ENCODE data around the gene EXOC6B.

The EXOC6B gene

GRCh38 chr2:72837171-72837570, 11.3 kb upstream of the EXOC6B start:
- no peak overlapping the region for H2BK15ac ChIP-seq (ENCODE audit: low read length)
- H3K79me1 ChIP-seq (ENCODE audit: low read depth, low read length), result no peaks in the 10 kb centered on the region
- H2BK120ac ChIP-seq (ENCODE audit: low read depth, low read length), result no peak overlapping the region
- H4K8ac ChIP-seq (ENCODE audit: low read depth, low read length), result no peak overlapping the region
- no peak overlapping the region for H2AK5ac ChIP-seq (ENCODE audit: low read depth, low read length)
- H3K27me3 ChIP-seq (ENCODE audit: control insufficient read depth in 3 of 3, insufficient read depth in 3 of 3, low read depth in 1 of 3, low read length in 3 of 3), result peaks cover 0 to 12% (median 0%) of the 10 kb centered on the region in 3 experiments
- no peak overlapping the region for H3K27ac ChIP-seq (replicated peaks; ENCODE audit: low read length)
- H3K4ac ChIP-seq (ENCODE audit: low read length), result no peak overlapping the region
- H3K36me3 ChIP-seq (replicated peaks in 1 of 2; ENCODE audit: control insufficient read depth in 2 of 2, insufficient read depth in 2 of 2, low read length in 2 of 2), result no peaks in the 10 kb centered on the region
- H3K4me1 ChIP-seq (ENCODE audit: control insufficient read depth in 2 of 2, insufficient read depth in 1 of 2, low read depth in 1 of 2, low read length in 2 of 2), result no peaks in the 10 kb centered on the region
- no peak overlapping the region for H3K18ac ChIP-seq (ENCODE audit: low read length)
- H2BK12ac ChIP-seq (ENCODE audit: low read length), result no peak overlapping the region
- H3K4me2 ChIP-seq (ENCODE audit: insufficient read depth, low read length, poor library complexity, severe bottlenecking), result no peak overlapping the region
- no peak for DNase-seq (ENCODE audit: low spot score)
- no peak overlapping the region for H3K9ac ChIP-seq (ENCODE audit: low read depth, low read length, poor library complexity)
- no peak overlapping the region for H3K23ac ChIP-seq (ENCODE audit: low read depth, low read length, poor library complexity)
- H3K9me3 ChIP-seq (replicated peaks in 1 of 2; ENCODE audit: control insufficient read depth in 2 of 2, insufficient read depth in 1 of 2, low read depth in 1 of 2, low read length in 2 of 2), result no peaks in the 10 kb centered on the region
- H3K4me3 ChIP-seq (ENCODE audit: low read length in 2 of 2), result no peak overlapping the region
- no peak overlapping the region for H2BK5ac ChIP-seq (ENCODE audit: low read length)
- no CpG with 5 or more reads among the region's 4 CpGs for WGBS, 2 donors (ENCODE audit: extremely low coverage in 2 of 2, insufficient read length in 2 of 2, insufficient replicate concordance in 1 of 2)
- H4K91ac ChIP-seq (ENCODE audit: low read depth, low read length, poor library complexity), result no peak overlapping the region
- H3K14ac ChIP-seq (ENCODE audit: low read length), result no peak overlapping the region
- no peak overlapping the region for H2AFZ ChIP-seq (ENCODE audit: low read length)

- Histone ChIP-seq H2BK120ac (ENCODE audit: low read depth, low read length) (no peak overlapping the region), H3K4me1 (ENCODE audit: control insufficient read depth in 2 of 2, insufficient read depth in 1 of 2, low read depth in 1 of 2, low read length in 2 of 2) (no peaks in the 10 kb centered on the region), H3K4me2 (ENCODE audit: insufficient read depth, low read length, poor library complexity, severe bottlenecking) (no peak overlapping the region), H2BK5ac (ENCODE audit: low read length) (no peak overlapping the region), H3K18ac (ENCODE audit: low read length) (no peak overlapping the region), H3K79me1 (ENCODE audit: low read depth, low read length) (no peaks in the 10 kb centered on the region), H3K9me3 (replicated peaks in 1 of 2; ENCODE audit: control insufficient read depth in 2 of 2, insufficient read depth in 1 of 2, low read depth in 1 of 2, low read length in 2 of 2) (no peaks in the 10 kb centered on the region), H3K9ac (ENCODE audit: low read depth, low read length, poor library complexity) (no peak overlapping the region), H2BK12ac (ENCODE audit: low read length) (no peak overlapping the region), H3K4ac (ENCODE audit: low read length) (no peak overlapping the region), H2AK5ac (ENCODE audit: low read depth, low read length) (no peak overlapping the region), H3K23ac (ENCODE audit: low read depth, low read length, poor library complexity) (no peak overlapping the region), H3K4me3 (ENCODE audit: low read length in 2 of 2) (no peak overlapping the region), H4K8ac (ENCODE audit: low read depth, low read length) (no peak overlapping the region), H3K27me3 (ENCODE audit: control insufficient read depth in 3 of 3, insufficient read depth in 3 of 3, low read depth in 1 of 3, low read length in 3 of 3) (peaks cover 0 to 17% (median 0%) of the 10 kb centered on the region in 3 experiments), H3K27ac (replicated peaks; ENCODE audit: low read length) (no peak overlapping the region), H4K91ac (ENCODE audit: low read depth, low read length, poor library complexity) (no peak overlapping the region), H2AFZ (ENCODE audit: low read length) (no peak overlapping the region), H2BK15ac (ENCODE audit: low read length) (no peak overlapping the region), H3K14ac (ENCODE audit: low read length) (no peak overlapping the region), H3K36me3 (replicated peaks in 1 of 2; ENCODE audit: control insufficient read depth in 2 of 2, insufficient read depth in 2 of 2, low read length in 2 of 2) (no peaks in the 10 kb centered on the region)
- no CpG with 5 or more reads among the region's 1 CpG for WGBS, 2 donors (ENCODE audit: extremely low coverage in 2 of 2, insufficient read length in 2 of 2, insufficient replicate concordance in 1 of 2)
- DNase-seq (ENCODE audit: low spot score), result no peak
Observed at GRCh38 chr2:72835403-72835802, 9.6 kb upstream of the EXOC6B start.

- Histone ChIP-seq H3K4me3 (ENCODE audit: low read length in 2 of 2) (no peak overlapping the region), H3K79me1 (ENCODE audit: low read depth, low read length) (no peaks in the 10 kb centered on the region), H3K18ac (ENCODE audit: low read length) (no peak overlapping the region), H3K36me3 (replicated peaks in 1 of 2; ENCODE audit: control insufficient read depth in 2 of 2, insufficient read depth in 2 of 2, low read length in 2 of 2) (no peaks in the 10 kb centered on the region), H3K9ac (ENCODE audit: low read depth, low read length, poor library complexity) (no peak overlapping the region), H2BK15ac (ENCODE audit: low read length) (no peak overlapping the region), H4K91ac (ENCODE audit: low read depth, low read length, poor library complexity) (no peak overlapping the region), H4K8ac (ENCODE audit: low read depth, low read length) (no peak overlapping the region), H3K4ac (ENCODE audit: low read length) (no peak overlapping the region), H3K27ac (replicated peaks; ENCODE audit: low read length) (no peak overlapping the region), H3K27me3 (ENCODE audit: control insufficient read depth in 3 of 3, insufficient read depth in 3 of 3, low read depth in 1 of 3, low read length in 3 of 3) (peaks cover 0 to 17% (median 0%) of the 10 kb centered on the region in 3 experiments), H2BK120ac (ENCODE audit: low read depth, low read length) (no peak overlapping the region), H2BK12ac (ENCODE audit: low read length) (no peak overlapping the region), H2BK5ac (ENCODE audit: low read length) (no peak overlapping the region), H3K4me2 (ENCODE audit: insufficient read depth, low read length, poor library complexity, severe bottlenecking) (no peak overlapping the region), H2AK5ac (ENCODE audit: low read depth, low read length) (no peak overlapping the region), H2AFZ (ENCODE audit: low read length) (no peak overlapping the region), H3K4me1 (ENCODE audit: control insufficient read depth in 2 of 2, insufficient read depth in 1 of 2, low read depth in 1 of 2, low read length in 2 of 2) (no peaks in the 10 kb centered on the region), H3K14ac (ENCODE audit: low read length) (no peak overlapping the region), H3K9me3 (replicated peaks in 1 of 2; ENCODE audit: control insufficient read depth in 2 of 2, insufficient read depth in 1 of 2, low read depth in 1 of 2, low read length in 2 of 2) (no peaks in the 10 kb centered on the region), H3K23ac (ENCODE audit: low read depth, low read length, poor library complexity) (no peak overlapping the region)
- no peak for DNase-seq (ENCODE audit: low spot score)
- no CpG with 5 or more reads among the region's 1 CpG for WGBS, 2 donors (ENCODE audit: extremely low coverage in 2 of 2, insufficient read length in 2 of 2, insufficient replicate concordance in 1 of 2)
Observed at GRCh38 chr2:72834596-72834995, 8.8 kb upstream of the EXOC6B start.

- H2AK5ac ChIP-seq (ENCODE audit: low read depth, low read length), result no peak overlapping the region
Observed at GRCh38 chr2:72833084-72833714, 7.4 kb upstream of the EXOC6B start.

More at GRCh38 chr2:72833084-72833714, 7.4 kb upstream of the EXOC6B start:
- Histone ChIP-seq H3K14ac (ENCODE audit: low read length) (no peak overlapping the region), H3K18ac (ENCODE audit: low read length) (no peak overlapping the region), H2BK12ac (ENCODE audit: low read length) (no peak overlapping the region), H2AFZ (ENCODE audit: low read length) (no peak overlapping the region), H3K9me3 (replicated peaks in 1 of 2; ENCODE audit: control insufficient read depth in 2 of 2, insufficient read depth in 1 of 2, low read depth in 1 of 2, low read length in 2 of 2) (no peaks in the 10 kb centered on the region), H3K27me3 (ENCODE audit: control insufficient read depth in 3 of 3, insufficient read depth in 3 of 3, low read depth in 1 of 3, low read length in 3 of 3) (peaks cover 0 to 17% (median 0%) of the 10 kb centered on the region in 3 experiments), H3K36me3 (replicated peaks in 1 of 2; ENCODE audit: control insufficient read depth in 2 of 2, insufficient read depth in 2 of 2, low read length in 2 of 2) (no peaks in the 10 kb centered on the region), H3K4ac (ENCODE audit: low read length) (no peak overlapping the region), H4K91ac (ENCODE audit: low read depth, low read length, poor library complexity) (no peak overlapping the region), H2BK5ac (ENCODE audit: low read length) (no peak overlapping the region), H3K27ac (replicated peaks; ENCODE audit: low read length) (no peak overlapping the region), H3K4me2 (ENCODE audit: insufficient read depth, low read length, poor library complexity, severe bottlenecking) (no peak overlapping the region), H2BK120ac (ENCODE audit: low read depth, low read length) (no peak overlapping the region), H3K4me1 (ENCODE audit: control insufficient read depth in 2 of 2, insufficient read depth in 1 of 2, low read depth in 1 of 2, low read length in 2 of 2) (no peaks in the 10 kb centered on the region), H3K9ac (ENCODE audit: low read depth, low read length, poor library complexity) (no peak overlapping the region), H3K79me1 (ENCODE audit: low read depth, low read length) (no peaks in the 10 kb centered on the region), H3K23ac (ENCODE audit: low read depth, low read length, poor library complexity) (no peak overlapping the region), H3K4me3 (ENCODE audit: low read length in 2 of 2) (no peak overlapping the region), H2BK15ac (ENCODE audit: low read length) (no peak overlapping the region), H4K8ac (ENCODE audit: low read depth, low read length) (no peak overlapping the region)
- no peak for DNase-seq (ENCODE audit: low spot score)
- WGBS, 2 donors (ENCODE audit: extremely low coverage in 2 of 2, insufficient read length in 2 of 2, insufficient replicate concordance in 1 of 2), result no CpG with 5 or more reads among the region's 5 CpGs

Measured in neuronal stem cell (in vitro differentiated cells).